CD4-positive, alpha-beta T cell treated with Interleukin-15 for 4 hours (primary cell): Measurements from ENCODE around the gene FOXB2.
"Not testable (repeated sequence)": the region's sequence is repeated elsewhere in the genome, so short reads cannot be mapped to it uniquely, and the experiment has no call there.

Experiments used
- DNase-seq: peaks from one replicate; pipeline ENCODE4 v3.0.0-alpha.2; 2020; ENCODE audit warnings: low spot score

FOXB2 gene

DNA sequence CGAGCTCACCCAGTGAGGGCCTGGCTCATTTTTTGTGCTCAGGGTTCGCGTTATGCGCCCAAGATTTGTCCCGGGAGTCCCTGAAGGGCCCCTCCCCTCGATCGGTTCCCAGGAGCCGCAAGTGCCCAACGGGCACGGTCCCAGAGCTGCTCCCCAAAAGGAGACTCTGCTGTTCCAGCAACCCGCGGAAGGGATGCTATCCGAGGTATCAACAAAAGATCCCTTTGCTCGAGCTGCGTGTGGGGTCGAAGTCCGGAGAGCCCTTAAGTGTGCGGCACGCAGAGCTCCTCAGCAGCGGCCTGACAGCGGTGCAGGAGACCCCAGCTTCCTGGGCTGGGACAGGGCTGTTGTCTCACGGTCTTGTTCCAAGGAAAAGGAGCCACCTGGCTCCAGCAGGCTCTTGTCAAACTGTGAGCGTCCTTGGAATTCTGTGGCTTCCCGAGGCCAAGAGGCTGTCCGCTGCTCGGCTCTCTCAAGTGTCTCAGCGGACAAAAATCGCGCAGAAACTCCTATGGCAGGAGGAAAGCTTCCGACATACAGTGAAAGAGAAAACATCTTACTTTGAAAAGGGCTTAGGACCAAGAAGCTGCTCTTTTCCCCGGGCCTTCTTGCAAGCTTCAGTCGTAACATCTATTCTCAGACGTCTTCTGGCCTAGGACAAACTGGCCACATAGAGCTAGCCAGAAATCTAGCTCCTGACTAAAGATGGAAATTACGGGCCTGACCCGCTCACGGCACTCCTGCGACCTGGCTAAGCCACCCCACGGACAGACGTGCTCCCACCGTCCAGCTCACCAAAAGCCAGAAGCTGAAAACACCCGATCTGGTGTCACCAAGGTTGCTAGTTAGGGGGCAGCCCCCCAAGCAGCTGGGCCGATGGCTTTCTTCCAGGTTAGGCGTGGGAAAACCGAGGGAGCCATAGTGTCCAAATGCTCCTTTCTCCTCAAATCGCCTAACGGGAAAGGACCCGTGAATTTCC lies 2.6 kb upstream of the FOXB2 start:
- no peak for DNase-seq

DNA sequence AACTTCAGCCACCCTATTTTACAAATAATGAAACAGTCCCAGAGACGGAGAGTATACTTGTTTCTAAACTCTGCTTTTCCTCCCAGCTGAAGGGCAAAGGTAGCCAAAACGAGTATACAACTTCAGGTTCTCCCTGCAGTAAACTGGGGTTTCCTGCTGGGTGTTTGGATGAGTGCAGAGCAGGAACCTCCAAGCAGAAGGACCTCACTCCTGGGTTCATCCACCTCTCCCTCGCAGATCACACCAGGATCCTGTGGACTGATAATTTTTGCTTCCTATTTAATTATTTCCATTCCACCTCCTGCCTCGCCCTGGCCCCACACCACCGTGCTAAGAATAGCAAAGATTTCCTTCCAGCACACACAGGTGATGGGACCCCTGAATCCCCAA lies 2.0 kb upstream of the FOXB2 start:
- no peak for DNase-seq

DNA sequence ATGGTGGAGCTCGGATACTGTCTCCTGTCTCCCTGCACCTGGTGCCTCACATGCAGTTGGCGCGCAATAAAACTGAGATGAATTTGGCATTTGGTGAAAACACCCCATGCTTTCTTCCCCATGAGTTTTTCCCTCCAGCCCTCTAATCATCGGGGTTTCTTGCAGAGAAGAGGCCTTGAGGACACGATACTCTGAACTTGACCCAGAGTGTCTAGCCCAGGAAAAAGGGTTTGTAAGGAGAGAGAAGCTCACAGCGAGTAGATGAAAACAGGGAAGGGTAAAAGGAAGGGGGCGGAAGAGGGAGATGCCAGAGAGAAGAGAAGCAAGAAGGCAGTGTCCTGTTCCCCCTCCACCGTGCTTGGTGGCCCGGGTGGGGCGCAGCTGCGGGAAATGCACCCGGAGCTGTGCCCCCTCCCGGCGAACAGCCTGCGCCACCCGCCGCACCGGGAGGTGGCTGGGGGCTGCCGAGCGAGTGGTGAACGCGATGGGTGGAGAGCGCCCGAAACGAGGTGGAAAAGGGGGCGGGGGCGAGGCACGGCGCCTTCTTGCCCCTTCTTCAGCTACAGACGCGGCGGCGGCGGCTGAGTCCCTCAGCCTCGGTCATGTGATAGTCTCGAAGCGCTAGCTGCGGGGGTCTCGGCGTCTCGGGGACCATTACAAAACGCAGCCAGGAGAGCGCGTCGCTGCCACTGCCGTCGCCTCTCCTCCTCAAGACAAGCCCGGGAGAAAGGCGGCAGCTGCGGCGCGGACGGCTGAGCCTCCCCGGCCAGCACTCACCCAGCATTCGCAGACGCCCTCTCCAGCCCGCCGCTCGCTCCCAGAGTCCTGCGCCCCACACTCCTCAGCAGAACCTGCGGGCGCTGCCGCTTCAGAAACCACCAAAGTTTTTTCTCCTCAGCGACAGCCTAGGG lies 1.1 kb upstream of the FOXB2 start:
- DNase-seq = no peak

DNA sequence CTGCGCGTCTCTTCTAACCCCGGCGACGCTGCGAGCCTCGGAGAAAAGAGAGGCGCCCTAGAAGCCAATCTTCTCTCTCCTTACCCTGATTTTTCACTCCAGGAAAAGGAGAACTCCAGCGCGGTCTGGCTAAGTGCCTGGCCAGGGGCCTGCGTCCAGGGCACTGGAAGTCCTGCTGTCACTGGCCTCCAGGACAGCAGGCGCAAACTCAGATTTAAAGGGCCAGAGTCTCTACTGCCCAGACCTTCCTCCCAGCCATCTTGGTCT lies 553 bp upstream of the FOXB2 start:
- DNase-seq = no peak

DNA sequence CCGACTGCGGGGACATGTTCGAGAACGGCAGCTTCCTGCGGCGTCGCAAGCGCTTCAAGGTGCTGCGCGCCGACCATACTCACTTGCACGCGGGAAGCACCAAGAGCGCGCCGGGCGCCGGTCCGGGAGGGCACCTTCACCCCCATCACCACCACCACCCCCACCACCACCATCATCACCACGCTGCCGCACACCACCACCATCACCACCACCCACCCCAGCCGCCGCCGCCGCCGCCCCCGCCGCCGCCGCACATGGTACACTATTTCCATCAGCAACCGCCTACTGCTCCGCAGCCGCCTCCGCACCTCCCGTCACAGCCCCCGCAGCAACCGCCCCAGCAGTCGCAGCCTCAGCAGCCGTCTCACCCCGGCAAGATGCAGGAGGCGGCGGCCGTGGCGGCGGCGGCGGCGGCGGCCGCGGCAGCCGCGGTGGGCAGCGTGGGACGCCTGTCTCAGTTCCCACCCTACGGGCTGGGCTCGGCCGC lies 514 bp downstream of the FOXB2 start:
- no peak for DNase-seq

DNA sequence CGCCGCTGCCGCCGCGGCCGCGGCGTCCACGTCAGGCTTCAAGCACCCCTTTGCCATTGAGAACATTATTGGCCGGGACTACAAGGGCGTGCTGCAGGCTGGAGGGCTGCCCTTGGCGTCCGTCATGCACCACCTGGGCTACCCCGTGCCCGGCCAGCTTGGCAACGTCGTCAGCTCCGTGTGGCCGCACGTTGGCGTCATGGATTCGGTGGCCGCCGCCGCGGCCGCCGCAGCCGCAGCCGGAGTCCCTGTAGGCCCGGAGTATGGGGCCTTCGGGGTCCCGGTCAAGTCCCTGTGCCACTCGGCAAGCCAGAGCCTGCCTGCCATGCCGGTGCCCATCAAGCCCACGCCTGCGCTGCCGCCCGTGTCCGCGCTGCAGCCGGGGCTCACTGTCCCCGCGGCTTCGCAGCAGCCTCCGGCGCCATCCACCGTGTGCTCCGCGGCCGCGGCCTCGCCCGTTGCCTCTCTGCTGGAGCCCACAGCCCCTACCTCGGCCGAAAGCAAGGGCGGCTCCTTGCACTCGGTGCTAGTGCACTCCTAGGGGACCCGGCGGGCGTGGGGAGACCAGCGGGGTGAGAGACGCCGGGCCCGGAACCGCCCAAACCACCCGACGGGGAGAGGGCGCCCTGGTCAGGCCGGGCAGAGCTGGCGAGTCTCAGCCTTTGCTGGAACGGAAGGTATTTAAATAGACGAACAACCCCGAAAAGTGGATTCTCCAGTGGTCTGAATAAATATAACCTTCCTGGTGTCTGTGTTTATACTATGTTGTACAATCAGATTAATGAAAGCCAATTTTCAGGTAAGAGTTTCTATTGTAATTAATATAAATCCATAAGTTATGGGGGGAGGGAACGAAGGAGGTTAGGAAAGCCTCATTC lies 1.2 kb downstream of the FOXB2 start:
- no peak for DNase-seq

DNA sequence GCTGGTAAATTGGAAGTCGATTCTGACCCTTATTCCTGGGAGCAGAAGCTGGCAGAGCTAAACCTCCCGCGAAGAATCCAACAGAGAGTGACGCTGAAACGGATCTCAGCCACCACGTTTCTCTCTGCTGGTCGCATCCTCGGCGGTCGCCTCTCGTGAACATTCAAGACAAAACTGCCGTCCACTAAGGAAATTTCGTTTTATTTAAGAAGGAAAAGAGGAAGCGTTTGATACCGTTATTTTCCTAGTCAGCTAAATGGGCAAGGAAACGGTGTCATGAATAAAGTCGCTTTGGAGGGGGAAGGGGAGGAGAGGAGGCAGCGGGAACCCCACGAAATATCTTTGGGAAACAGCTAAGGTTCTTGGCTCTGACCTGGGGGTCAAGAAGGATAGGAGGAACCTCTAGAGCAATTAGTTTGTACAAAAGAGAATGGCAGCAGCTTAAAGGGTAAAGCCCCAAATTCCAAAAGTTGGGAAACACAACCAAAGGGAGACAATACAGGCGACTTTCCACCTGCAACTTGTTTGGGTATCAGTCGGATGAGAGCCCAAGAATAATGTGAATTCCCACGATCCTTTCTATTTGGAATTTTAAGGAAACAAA lies 1.9 kb downstream of the FOXB2 start:
- DNase-seq = no peak

DNA sequence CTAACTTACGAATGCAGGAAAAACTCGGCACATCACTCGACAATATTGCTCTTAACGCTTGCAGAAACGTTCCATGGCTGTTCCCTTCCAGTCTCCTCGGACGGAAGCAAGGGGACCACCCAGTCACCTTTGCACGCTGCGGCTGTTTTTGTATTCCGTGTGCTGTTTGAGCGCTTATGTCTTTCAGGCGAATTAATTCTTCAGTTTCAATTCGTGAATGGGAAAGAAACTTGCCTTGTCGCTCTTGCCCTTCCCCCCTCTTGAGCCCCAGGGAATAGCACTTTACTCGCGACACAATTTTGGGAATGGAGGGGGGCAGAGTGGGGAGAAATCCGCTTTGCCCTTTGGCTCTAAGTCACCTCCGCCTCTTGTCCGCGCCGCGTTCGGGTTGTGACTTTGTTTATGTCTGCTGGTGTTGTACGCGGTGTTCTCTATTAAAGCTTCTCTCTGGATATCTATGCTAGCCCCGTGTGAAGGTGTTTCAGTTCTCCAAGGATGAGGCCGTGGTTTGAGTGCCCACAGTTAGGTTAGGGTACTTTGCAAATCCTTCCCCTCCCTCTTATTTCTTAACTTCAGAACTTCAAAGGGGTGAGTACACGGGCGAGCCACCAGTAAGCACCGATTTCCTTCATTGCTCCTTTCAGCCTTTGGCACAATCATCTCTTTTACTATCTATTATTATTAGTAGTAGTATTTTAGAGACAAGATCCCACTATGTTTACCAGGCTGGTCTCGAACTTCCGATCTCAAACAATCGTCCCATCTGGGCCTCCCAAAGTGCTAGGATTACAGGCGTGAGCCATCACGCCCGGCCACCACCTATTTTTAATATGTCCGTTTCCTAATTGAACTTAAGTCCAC lies 2.7 kb downstream of the FOXB2 start:
- no peak for DNase-seq

DNA sequence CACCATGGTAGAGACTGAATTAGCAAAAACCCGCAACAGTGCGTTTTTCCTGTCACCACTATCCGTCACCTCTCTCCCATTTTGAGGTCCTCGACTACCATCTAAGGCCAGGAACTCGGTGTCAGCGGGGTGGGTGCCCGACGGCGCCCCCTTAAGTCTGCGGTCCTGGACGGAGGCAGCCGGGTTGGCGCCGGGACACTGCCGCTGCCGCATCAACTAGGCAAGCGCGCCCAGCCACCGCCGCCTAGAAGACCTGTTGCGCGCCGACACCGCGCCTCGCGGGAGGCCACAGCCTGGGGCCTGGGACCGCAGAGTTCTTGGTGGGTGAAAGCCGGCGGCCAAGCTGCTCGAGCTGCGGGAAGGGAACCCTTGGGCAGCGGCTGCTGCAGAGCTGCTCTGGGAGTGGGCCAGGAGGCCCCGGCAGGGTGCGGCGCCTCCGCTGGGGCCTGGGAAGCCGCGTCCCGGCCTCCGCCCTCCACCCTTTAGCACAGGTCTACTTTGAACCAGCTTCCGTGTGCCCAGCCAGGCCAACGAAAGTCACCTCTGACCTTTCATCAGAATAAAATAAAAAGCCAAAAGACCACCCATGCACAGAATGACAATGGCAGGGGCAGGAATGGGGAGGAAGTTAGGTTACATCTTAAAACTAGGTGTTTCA lies 3.5 kb downstream of the FOXB2 start:
- DNase-seq = no peak

DNA sequence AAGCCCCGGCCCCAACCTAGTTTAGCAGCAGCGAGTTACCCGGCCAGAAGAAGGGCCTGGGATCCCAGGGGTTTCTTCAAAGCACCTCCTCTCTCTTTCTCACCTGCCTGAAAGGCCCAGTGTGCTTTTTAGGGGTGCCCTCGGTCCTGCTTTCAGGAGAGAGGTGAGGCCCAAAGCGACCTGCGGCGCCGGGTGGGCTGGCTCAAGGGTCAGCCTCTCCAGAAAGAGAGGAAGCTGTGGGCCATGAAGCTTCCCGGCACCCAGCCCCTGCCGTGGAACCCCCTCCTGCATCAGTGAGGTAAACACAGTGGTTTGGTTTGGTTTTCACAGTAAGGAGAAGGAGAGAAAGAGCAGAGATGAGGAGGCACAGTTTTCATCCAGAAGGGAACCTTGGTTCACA lies 4.3 kb downstream of the FOXB2 start:
- DNase-seq = no peak

DNA sequence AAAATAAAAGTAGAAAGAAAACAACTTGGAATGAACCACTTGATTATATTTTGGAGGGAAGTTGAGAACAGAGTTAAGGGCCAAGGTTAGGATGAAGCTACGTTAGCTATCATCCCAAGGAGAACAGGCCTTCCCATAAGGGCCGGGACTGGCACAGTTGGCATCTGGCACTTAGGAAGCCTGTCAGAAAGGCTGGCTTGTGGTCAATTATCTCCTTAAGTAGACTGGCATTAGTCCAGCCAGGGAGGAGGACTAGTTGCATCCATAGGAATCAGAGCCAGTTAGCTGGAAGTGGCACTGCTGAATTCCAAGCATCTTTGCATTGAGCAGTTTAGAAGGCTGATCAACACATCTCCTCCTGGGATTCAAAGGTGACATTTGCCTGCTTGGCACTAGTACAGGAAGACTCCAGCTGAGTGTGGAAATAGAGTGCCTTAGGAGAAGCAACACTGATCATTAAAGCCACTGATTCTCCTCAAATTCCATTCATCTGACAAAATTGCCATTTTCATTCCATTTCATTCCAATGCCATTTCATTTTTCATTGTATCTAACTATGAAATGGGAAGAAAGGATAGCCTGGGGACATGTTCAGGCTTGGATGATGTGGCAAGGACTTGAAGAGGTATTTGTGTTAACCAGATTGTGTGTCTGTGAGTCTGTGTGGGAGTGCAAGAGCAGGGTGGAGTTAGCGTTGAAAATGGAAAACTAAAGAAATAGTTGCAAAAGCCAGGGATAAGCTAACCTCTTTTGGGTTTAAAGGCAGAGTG lies 5.5 kb downstream of the FOXB2 start:
- no peak for DNase-seq

DNA sequence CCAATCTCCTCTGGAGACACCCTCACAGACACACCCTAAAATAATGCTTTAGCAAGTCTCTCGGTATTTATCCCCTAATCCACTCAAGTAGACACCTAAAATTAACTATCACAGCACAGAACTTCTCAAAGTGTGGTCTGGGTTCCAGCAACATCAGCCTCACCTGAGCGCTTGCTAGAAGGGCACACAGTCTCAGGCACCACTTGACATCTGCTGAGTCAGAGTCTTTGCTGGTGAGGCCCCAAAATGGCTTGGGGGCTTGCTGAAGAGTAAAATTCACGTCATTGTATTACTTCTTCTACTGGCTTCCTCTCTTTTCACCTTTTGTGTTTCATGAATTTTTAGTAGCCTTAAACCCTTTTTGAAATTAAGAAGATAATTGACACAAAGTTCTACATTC lies 9.0 kb downstream of the FOXB2 start:
- DNase-seq = no peak

DNA sequence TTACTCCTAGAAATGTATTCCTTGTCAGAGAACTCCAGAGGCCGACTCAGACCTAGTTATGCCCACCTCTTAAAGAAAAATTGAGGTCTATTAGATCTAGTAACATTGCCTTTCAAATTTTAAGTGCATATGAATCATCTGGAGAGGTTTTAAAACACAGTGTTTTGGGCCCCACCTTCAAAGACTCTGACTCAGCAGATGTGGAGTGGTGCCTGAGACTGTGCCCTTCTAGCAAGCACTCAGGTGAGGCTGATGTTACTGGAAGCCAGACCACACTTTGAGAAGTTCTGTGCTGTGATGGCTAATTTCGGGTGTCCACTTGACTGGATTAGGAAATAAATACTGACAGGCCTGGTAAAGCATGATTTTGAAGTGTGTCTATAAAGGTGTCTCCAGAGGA lies 10.6 kb downstream of the FOXB2 start:
- no peak for DNase-seq

DNA sequence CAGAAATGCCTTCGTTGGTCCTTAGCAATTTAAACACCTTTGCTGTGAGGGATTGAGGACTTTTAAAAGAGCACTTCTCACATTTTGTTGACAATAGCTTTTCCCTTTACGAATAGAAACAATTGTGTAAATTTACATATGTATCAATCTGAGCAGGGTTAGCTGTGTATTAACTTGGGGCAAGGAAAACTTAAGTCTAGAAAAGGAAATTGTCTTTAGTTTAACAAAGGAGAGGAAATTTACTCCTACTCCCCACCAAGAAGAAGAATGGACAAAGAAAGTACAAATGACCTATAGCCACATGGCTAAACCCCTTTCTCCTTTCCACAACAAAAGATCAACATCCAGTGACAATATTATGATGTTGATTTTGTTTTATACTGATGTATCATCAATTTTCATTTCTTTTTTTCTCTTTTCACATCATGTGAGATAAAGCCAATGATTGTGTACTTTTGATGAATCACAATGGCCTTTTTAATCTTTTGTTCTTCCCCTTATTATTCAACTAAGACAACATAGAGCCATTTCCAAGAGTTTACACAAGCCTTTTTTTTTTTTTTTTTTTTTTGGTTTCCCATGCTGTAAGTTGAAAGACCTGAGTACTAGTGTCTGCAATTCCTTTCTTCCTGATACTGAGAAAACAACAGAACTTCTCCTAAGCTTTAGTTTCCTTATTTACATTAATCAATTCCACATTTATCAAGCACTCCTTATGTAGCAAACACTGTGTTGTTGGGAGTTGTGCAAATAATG lies 19.0 kb downstream of the FOXB2 start:
- no peak for DNase-seq

DNA sequence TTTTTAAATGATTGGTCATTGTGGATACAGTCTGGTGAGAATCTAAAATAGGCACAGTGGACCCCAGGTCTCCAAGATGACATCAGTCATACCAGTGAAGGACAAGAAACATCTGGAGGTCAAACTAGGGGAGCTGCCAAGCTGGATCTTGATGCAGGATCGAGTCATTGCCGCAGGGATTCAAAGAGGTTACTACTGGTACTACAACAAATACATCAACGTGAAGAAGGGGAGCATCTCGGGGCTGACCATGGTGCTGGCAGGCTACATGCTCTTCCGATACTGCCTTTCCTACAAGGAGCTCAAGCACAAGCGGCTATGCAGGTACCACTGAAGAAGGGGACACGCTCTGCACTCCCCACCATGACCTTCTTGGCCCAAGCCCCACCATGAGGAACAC lies 20.9 kb downstream of the FOXB2 start:
- no peak for DNase-seq

DNA sequence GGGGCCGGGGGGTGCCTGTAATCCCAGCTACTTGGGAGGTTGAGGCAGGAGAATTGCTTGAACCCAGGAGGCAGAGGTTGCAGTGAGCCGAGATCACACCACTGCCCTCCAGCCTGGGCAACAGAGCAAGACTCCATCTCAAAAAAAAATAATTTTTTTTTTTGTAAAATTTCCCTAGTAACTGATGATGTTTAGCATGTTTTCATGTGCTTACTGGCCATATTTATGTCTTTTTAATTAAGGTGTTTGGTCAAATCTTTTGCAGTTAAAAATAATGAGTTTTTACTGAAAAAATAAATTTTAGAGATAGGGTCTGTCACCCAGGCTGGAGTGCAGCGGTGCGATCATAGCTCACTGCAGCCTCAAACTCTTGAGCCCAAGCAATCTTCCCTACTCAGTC lies 24.3 kb downstream of the FOXB2 start:
- not testable (repeated sequence) for DNase-seq

DNA sequence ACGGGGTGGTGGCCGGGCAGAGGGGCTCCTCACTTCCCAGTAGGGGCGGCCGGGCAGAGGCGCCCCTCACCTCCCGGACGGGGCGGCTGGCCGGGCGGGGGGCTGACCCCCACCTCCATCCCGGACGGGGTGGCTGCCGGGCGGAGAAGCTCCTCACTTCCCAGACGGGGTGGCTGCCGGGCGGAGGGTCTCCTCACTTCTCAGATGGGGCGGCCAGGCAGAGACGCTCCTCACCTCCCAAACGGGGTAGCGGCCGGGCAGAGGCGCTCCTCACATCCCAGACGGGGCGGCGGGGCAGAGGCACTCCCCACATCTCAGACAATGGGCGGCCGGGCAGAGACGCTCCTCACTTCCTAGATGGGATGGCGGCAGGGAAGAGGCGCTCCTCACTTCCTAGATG lies 41.2 kb downstream of the FOXB2 start:
- DNase-seq = not testable (repeated sequence)

DNA sequence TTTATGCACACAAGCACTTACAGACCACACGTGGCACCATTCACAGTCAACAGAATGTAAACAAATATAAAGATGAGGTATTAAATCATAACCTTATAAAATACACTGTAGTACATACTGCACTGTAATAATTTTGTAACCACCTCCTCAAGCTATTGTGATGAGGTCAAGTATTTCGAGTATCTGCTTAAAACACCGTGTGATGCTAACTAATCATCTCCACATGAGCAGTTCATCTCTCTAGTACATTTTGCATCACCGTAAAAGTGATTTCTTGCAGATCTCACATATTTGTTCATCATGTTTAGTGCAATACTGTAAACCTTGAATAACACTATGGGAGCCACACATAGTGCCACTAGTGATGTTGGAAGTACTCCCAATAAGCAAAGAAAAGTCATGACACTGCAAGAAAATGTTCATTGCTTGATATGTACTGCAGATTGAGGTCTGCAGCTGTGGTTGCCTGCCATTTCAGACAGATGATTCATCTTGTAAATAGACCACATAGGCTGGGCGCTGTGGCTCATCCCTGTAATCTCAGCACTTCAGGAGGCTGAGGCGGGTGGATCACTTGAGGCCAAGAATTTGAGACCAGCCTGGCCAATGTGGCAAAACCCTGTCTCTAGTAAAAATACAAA lies 44.3 kb downstream of the FOXB2 start:
- no peak for DNase-seq
